ENCODE results near the gene FILIP1L. TPM values are rescaled to one million over a fixed set of nuclear protein-coding genes. Genes with fewer than 3 reads are reported as not detected.
A peak's percentile ranks its signal among the peaks of the same experiment; 100 is the strongest.

The FILIP1L gene
- total and polyA plus RNA-seq, 2 of the 13 experiments (the other 11 are each of a cell fraction or from before 2014, with no cell fraction given): 8.1 to 187 TPM

DNA sequence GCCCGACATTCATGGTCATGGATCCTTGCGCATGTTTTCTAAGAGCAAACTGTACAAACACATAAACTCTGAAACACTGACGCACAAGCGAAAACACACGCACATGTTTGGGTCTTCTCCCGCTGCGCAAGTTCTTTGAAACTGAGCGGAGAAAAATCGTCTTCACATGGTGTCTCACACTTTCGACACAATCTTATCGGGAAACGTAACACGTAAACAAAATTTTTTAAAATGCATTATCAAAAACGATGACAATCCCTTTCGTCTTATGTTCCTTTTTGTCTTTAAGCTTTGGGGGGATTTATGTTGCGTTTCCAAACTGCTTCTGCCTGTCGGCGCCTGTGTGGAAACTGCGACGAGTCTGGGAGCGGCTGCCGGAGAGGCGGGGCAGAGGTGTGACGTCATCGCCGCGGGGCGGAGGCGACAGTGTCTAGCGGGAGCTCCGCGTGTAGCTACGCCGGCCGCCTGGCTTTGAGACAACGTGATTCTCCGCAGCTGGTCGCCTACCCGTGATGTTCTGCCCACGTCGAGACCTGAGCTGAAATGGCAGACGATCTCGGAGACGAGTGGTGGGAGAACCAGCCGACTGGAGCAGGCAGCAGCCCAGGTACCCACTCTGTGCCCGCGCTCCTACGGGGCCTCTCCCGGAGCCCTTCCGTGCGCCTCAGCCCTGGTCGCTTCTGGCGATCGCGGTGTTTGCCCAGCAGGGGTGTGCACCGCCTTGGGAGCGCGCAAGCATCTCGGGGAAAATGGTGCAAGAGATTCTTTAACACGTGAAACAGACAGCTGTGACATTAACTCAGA is 296.7 kb downstream of the FILIP1L start, which contains the start of gene CMSS1 (continued):
- TF ChIP-seq ZNF598 (CRISPR knock-in tag; IDR thresholded peaks at IDR 0.05; ENCODE audit: borderline replicate concordance) (peak; percentile 92), RXRB (CRISPR knock-in tag; IDR thresholded peaks at IDR 0.05; ENCODE audit: borderline replicate concordance) (peak; percentile 41), ERF (CRISPR knock-in tag; IDR thresholded peaks at IDR 0.05) (no peak; the same call in 1 of the 2 replicates), DNMT1 (CRISPR knock-in tag; IDR thresholded peaks at IDR 0.05) (no peak), SAP130 (CRISPR knock-in tag; IDR thresholded peaks at IDR 0.05; ENCODE audit: low read depth) (peak; percentile 93), ZNF737 (CRISPR knock-in tag; IDR thresholded peaks at IDR 0.05; ENCODE audit: borderline replicate concordance) (no peak; the same call in 1 of the 2 replicates), ARNTL (CRISPR knock-in tag; IDR thresholded peaks at IDR 0.05) (peak; percentile 70; the same call in 1 of the 2 replicates), MEIS1 (CRISPR knock-in tag; IDR thresholded peaks at IDR 0.05; ENCODE audit: borderline replicate concordance) (peak; percentile 50; the same call in 1 of the 2 replicates), ADNP (CRISPR knock-in tag; IDR thresholded peaks at IDR 0.05) (no peak), RFX5 (IDR thresholded peaks at IDR 0.05; ENCODE audit: low read depth, low read length) (peak; percentile 61), ZNF264 (CRISPR knock-in tag; IDR thresholded peaks at IDR 0.05) (no peak), RBAK (CRISPR knock-in tag; IDR thresholded peaks at IDR 0.05) (no peak), CENPT (CRISPR knock-in tag; IDR thresholded peaks at IDR 0.05; ENCODE audit: low read depth) (no peak), PHF20 (CRISPR knock-in tag; IDR thresholded peaks at IDR 0.05) (peak; percentile 88), CREM (IDR thresholded peaks at IDR 0.05) (peak; percentile 97), CREM (CRISPR knock-in tag; IDR thresholded peaks at IDR 0.05) (peak; percentile 67; the same call in 1 of the 2 replicates), MTA3 (CRISPR knock-in tag; IDR thresholded peaks at IDR 0.05) (no peak), ZSCAN21 (CRISPR knock-in tag; IDR thresholded peaks at IDR 0.05; ENCODE audit: borderline replicate concordance) (no peak), POLR2AphosphoS5 (IDR thresholded peaks at IDR 0.05; ENCODE audit: low read depth, low read length) (peak; percentile 65; the same call in 1 of the 2 replicates), CEBPG (CRISPR knock-in tag; IDR thresholded peaks at IDR 0.05) (no peak; the same call in 1 of the 2 replicates), JUNB (CRISPR knock-in tag; IDR thresholded peaks at IDR 0.05; ENCODE audit: borderline replicate concordance) (0 out of 2 replicates have a peak, but pooled peaks have one; percentile 47), PITX1 (CRISPR knock-in tag; IDR thresholded peaks at IDR 0.05) (peak; percentile 32; the same call in 1 of the 2 replicates)
- TF ChIP-seq, protein P1, sequence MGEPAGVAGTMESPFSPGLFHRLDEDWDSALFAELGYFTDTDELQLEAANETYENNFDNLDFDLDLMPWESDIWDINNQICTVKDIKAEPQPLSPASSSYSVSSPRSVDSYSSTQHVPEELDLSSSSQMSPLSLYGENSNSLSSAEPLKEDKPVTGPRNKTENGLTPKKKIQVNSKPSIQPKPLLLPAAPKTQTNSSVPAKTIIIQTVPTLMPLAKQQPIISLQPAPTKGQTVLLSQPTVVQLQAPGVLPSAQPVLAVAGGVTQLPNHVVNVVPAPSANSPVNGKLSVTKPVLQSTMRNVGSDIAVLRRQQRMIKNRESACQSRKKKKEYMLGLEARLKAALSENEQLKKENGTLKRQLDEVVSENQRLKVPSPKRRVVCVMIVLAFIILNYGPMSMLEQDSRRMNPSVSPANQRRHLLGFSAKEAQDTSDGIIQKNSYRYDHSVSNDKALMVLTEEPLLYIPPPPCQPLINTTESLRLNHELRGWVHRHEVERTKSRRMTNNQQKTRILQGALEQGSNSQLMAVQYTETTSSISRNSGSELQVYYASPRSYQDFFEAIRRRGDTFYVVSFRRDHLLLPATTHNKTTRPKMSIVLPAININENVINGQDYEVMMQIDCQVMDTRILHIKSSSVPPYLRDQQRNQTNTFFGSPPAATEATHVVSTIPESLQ (CRISPR knock-in tag; conservative IDR thresholded peaks at IDR 0.05): no peak; the same call in 1 of the 2 replicates
- TF ChIP-seq, protein P2, sequence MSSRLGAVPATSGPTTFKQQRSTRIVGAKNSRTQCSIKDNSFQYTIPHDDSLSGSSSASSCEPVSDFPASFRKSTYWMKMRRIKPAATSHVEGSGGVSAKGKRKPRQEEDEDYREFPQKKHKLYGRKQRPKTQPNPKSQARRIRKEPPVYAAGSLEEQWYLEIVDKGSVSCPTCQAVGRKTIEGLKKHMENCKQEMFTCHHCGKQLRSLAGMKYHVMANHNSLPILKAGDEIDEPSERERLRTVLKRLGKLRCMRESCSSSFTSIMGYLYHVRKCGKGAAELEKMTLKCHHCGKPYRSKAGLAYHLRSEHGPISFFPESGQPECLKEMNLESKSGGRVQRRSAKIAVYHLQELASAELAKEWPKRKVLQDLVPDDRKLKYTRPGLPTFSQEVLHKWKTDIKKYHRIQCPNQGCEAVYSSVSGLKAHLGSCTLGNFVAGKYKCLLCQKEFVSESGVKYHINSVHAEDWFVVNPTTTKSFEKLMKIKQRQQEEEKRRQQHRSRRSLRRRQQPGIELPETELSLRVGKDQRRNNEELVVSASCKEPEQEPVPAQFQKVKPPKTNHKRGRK (CRISPR knock-in tag; IDR thresholded peaks at IDR 0.05): no peak
- TF ChIP-seq, protein P3, sequence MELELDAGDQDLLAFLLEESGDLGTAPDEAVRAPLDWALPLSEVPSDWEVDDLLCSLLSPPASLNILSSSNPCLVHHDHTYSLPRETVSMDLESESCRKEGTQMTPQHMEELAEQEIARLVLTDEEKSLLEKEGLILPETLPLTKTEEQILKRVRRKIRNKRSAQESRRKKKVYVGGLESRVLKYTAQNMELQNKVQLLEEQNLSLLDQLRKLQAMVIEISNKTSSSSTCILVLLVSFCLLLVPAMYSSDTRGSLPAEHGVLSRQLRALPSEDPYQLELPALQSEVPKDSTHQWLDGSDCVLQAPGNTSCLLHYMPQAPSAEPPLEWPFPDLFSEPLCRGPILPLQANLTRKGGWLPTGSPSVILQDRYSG (CRISPR knock-in tag; IDR thresholded peaks at IDR 0.05): peak; percentile 90; the same call in 1 of the 2 replicates
- TF ChIP-seq, protein P4, sequence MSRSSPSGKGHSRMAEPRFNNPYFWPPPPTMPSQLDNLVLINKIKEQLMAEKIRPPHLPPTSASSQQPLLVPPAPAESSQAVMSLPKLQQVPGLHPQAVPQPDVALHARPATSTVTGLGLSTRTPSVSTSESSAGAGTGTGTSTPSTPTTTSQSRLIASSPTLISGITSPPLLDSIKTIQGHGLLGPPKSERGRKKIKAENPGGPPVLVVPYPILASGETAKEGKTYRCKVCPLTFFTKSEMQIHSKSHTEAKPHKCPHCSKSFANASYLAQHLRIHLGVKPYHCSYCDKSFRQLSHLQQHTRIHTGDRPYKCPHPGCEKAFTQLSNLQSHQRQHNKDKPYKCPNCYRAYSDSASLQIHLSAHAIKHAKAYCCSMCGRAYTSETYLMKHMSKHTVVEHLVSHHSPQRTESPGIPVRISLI (CRISPR knock-in tag; IDR thresholded peaks at IDR 0.05; ENCODE audit: borderline replicate concordance): no peak

Measured in HepG2 (cell line).